Middle frontal gyrus (tissue), 1 donor: ENCODE results near the gene AGAP1.
A peak's percentile ranks its signal among the peaks of the same experiment; 100 is the strongest.

ENCODE experiments used
- DNase-seq: peaks from one replicate; pipeline ENCODE4 v3.0.0-alpha.2; 2015; ENCODE audit warnings: low spot score; ENCODE audit errors: extremely low spot score

AGAP1 gene

DNA sequence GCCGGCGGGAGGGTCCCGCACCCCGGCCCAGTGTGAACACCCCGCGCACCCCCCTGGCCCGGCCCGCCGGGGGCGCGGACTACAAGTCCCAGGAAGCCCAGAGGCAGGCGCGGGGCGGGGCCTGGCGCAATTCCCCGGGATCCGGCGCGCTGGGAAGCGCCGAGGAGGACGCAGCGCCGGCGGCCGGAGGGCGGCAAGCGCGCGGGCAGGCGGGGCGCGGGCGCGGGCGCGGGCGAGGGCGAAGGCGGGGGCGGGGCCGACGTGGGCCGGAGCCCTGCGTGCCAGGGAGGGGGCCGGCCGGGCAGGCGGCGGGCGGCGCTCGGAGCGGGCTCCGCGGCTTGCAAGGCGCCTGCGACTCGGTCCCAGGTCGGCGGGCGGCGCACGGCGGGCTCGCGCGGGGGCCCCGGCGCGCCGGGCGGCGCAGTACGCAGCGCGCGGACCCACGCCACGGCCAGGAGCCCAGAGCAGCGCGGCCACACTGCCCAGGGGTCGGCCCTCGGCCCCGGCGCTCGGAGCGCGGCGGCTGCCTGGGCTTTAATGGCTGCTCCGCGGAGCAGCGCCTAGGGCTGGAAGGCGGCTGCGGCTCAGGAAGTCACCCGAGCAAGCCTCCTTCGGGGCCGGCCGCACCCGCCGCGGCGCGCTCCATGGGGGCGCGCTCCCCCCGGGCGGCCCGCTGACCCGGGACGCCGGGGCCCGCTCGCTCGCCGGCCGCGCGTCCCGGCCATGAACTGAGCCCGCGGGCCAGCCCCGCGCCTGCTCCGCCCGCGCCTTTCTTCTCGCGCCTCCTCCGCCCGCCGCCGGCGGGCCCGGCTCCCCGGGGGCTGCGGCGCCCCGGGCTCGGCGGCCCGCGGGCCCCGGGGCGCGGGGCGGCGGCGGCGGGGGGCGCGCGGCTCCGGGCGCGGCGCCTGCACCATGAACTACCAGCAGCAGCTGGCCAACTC is at the start of gene AGAP1:
AGAP1 (plus strand) TSS at position 269 of the 941 bp plus-strand sequence.
- peak; percentile 79 for DNase-seq

GRCh38 chr2:235444101-235444597 is 49.7 kb upstream of the AGAP1 start:
- no peak for DNase-seq

GRCh38 chr2:235445116-235445515 is 48.7 kb upstream of the AGAP1 start:
- no peak for DNase-seq

GRCh38 chr2:235446082-235446481 is 47.8 kb upstream of the AGAP1 start:
- DNase-seq, result no peak

DNA sequence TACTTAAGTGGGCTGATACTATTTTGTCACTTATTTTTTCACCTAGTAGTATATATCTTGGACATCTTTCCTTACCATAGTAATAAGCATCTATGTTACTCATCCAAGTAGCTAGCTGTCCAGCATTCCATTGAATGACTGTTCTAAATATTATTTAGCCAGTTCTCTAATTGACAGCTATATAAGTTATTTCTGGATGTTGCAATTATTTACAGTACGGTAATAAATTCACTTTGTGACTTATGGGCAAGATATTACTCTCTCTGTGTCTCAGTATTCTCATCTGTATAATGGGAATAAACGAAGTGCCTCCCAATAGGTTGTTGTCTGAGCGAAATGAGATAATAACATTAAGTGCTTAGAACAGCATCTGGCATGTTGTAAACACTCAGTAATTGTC is 46.6 kb upstream of the AGAP1 start:
- no peak for DNase-seq

DNA sequence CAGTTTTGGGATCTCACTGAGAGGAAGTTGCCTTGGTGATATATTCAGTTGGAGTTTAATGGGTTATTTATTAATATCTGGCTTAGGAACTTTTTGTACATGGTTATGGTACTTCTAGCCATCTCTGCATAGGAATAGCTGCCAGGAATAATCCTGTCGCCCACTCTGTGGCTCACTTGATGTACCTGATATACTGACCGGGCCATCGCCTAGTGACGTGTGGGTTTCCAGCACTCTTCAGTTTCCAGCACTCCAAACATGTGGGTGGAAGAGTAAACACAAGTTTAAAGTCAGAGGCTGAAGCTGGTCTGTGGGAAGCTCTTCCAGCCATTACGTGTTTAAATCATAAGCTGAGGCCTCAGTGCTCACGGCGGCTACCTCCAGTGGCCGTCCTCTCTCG is 44.3 kb upstream of the AGAP1 start:
- no peak for DNase-seq

- no peak for DNase-seq
Measured at GRCh38 chr2:235453605-235454151, 40.2 kb upstream of the AGAP1 start.

DNA sequence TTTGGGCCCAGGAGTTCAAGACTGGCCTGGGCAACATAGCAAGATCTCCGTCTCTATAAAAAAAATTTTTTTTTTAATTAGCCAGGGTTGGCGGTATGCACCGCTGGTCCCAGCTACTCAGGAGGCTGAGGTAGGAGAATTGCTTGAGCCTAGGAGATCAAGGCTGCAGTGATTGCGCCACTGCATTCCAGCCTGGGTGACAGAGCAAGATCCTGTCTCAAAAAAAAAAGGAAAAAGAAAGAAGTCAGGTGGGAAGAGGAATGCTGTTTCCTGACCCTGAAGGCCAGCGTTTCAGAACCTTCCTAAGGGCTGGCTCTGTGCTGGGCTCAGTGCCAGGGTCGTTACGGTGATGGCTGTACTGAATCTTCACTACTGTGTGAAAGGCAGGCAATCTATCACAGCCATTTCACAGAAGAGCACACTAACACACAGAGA is 35.0 kb upstream of the AGAP1 start:
- no peak for DNase-seq

DNA sequence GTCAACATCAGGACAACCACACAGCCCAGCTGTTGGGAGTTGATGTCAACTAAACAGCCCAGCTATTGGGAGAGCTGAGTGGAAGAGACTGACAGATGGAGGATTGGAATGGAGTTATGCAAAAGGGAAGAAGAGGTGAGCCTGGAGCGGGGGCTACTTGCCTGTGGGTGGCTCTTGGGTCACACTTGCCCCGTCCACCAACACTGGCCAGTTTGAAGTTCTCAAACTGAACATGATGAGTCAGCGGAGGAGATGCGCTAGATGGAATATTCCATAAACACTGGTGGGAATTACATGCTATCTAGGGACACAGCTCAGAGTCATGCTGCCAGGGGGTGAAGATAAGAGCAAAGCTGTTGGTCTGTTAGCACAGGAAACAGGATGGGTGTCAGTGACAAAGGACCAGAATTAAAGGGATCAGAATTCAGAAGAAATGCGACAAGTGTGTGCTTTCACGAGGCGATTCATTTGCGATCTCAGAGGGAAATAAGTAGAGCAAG is 33.2 kb upstream of the AGAP1 start:
- no peak for DNase-seq

GRCh38 chr2:235461763-235462414 is 32.0 kb upstream of the AGAP1 start:
- DNase-seq, result no peak

DNA sequence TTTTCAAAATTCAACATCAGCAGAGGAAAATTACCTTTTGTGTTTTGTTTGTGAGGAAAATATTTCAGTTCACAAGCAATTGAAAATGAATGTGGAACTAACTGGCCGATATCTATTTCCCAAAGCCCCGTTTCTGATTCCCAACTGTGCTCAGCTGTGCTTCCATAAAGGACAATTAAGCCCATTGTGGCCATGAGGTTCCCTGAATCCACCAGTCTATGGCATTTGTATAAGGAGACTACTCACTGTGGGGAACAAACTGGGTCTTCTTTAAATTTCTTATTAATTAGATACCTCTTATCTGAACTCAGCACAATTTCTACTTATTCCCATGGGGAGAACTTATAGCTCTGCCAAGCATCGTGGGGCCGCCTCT is 31.4 kb upstream of the AGAP1 start:
- DNase-seq, result peak; percentile 10

- DNase-seq, result no peak
Measured at GRCh38 chr2:235463893-235464292, 29.9 kb upstream of the AGAP1 start.

GRCh38 chr2:235467588-235467987 is 26.3 kb upstream of the AGAP1 start:
- DNase-seq, result no peak

DNA sequence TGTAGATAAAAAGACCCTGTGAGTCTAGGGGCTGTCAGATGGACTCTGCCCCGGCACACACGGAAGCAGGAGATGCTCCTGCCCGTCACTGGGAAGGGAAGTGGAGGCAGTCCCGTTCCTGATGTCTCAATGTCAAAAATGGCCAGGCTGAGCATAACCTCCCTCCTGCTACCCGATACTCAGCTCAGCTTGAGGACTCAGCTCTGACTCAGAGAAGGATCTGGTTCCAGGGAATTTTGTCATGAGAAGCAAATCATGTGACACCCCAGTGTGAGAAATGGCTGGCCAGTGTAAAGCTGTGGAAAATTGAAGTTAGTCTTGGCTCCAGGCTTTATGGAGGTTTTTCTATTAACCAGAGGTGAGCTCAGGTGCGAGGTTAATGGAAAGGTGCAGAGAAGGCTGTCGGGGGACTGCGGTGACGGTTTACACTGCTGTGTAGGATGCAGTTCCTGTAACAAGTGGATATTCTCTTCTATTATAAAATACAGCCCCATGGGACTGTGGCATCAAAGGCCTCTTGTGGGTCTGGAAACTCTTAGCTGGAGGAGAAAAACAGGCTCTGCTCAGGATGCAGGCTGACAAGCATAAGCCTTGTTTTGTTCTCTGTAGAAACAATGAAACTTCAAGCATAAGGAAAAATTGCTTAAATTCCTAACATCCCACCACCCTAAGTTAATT is 24.7 kb upstream of the AGAP1 start:
- peak; percentile 8 for DNase-seq

DNA sequence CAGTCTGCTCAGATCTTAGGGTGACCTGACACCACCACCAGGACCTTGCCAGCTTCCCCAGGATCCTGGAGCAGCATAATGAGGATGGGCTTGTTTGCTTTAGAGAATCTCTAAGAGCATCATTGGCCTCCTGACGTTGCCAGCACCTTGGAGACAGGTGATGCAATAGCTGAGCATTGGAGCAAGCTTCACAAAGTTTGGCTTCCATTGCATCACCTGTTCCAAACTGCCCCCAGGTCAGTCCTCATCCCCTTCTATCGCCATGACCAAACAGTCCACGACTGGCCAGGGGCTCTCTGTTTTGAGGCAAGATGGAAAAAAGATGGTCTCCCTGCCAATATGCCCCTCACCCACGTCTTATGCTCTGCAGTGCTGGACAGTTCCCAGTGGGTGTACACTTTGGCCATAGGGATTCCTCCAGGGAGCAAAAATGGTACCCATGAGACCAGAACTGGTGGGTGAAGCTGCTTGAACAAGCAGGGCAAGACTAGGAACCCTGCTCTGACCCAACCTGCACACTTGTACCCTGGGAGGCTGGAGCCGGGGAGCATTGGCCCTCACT is 22.6 kb upstream of the AGAP1 start:
- no peak for DNase-seq

DNA sequence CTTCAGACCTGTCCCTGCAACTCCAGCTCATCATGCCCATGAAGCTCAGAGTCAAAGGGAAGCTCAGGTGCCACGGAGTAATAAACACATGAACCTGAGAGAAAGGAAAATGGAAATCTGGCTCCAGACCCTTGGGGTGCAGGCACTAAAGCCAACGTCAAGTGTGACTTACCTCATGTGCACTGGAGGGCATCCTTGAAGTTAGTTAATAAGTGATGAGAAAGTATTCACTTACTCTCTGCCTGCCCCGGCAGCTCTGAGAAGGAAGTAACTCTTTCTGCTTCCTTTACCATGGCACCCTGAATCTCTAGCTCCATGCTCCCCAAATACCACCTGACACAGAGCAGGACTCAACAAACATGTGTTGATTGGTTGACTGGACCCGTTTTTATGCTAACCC is 21.4 kb upstream of the AGAP1 start:
- DNase-seq, result no peak

GRCh38 chr2:235478609-235479008 is 15.2 kb upstream of the AGAP1 start:
- no peak for DNase-seq

DNA sequence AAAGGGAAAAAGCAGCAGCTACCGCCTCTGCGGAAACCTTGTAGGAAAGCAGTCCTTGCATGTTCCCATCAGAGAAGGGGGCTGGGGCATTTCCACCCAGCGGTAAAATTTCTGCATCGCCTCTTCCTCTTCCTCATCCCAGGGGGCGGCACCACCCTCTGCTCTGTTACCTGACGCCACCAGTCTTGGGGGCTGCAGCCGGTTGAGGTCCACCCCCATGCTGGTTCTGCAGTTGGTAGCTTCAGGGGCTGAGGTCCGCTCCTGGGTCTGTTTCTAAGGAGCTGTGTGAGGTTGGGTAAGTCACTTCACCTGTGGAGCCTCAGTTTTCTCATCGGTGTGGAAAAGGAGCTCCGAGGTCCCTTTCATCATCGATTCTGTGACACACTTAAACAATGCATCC is 14.2 kb upstream of the AGAP1 start:
- no peak for DNase-seq

DNA sequence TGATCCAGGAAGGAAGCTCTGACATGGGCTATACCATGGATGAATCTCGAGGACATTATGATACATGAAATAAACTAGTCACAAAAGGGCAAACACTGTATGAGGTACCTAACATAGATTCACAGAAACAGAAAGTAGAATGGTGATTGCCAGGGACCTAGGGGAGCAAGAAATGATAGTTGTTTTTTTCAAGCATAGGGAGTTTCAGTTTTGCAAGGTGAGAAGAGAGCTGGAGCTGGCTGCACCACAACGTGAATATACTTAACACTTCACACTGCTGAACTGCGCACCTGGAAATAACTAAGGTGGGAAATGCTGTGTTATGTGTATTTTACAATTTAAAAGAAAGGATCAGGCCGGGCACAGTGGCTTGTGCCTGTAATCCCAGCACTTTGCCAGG is 13.2 kb upstream of the AGAP1 start:
- DNase-seq, result no peak

- no peak for DNase-seq
Measured at GRCh38 chr2:235483313-235483712, 10.5 kb upstream of the AGAP1 start.

DNA sequence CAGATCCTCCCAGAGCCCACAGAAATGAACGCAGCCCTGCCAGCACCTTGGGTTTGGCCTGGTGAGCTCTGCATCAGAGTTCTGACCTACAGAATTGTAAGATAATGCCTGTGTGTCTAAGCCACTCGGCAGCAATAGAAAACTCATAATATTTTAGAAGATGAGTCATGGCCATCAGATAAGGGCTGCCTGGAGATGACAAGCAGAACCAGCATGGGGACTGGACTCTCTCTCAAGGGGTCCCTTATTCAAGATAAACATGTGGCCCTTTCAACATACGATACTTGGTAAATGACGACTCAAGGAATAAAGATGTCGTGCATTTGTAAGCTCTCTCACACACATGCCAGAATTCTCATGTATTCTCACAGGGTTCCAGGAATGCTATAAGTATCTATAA is 8.5 kb upstream of the AGAP1 start:
- no peak for DNase-seq
